Measurements from ENCODE around the gene THAP4.

DNA sequence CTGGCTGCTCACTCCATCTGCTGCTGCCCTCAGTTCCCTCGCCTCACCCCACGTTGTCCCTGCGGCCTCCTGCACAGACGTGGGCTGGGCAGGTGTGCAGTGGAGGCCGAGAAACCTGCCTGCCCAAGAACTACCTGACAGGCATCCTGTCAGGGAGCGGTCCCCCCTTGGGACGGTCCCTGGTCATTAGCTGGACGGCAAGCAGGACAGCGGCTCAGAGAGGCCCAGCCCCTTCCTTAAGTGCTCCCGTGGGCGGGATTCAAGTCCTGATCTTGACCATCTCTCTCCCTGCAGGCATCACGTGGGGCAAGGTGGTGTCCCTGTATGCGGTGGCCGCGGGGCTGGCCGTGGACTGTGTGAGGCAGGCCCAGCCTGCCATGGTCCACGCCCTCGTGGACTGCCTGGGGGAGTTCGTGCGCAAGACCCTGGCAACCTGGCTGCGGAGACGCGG lies 67.1 kb downstream of the THAP4 start:
- no peak for TF ChIP-seq EZH2 (IDR thresholded peaks at IDR 0.05; ENCODE audit: borderline replicate concordance, low read depth, low read length, severe bottlenecking)
- TF ChIP-seq, protein P1, sequence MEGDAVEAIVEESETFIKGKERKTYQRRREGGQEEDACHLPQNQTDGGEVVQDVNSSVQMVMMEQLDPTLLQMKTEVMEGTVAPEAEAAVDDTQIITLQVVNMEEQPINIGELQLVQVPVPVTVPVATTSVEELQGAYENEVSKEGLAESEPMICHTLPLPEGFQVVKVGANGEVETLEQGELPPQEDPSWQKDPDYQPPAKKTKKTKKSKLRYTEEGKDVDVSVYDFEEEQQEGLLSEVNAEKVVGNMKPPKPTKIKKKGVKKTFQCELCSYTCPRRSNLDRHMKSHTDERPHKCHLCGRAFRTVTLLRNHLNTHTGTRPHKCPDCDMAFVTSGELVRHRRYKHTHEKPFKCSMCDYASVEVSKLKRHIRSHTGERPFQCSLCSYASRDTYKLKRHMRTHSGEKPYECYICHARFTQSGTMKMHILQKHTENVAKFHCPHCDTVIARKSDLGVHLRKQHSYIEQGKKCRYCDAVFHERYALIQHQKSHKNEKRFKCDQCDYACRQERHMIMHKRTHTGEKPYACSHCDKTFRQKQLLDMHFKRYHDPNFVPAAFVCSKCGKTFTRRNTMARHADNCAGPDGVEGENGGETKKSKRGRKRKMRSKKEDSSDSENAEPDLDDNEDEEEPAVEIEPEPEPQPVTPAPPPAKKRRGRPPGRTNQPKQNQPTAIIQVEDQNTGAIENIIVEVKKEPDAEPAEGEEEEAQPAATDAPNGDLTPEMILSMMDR (IDR thresholded peaks at IDR 0.05; ENCODE audit: borderline replicate concordance, extremely low read depth, low read length, poor library complexity, severe bottlenecking), result no peak

All from DND-41 (cell line).